ENCODE results near the gene PSMD3. TPM values are rescaled to one million over a fixed set of nuclear protein-coding genes. Genes with fewer than 3 reads are reported as not detected.

PSMD3 gene
- total RNA-seq, 2 donors from 2014 or later: 148 to 163 TPM

DNA sequence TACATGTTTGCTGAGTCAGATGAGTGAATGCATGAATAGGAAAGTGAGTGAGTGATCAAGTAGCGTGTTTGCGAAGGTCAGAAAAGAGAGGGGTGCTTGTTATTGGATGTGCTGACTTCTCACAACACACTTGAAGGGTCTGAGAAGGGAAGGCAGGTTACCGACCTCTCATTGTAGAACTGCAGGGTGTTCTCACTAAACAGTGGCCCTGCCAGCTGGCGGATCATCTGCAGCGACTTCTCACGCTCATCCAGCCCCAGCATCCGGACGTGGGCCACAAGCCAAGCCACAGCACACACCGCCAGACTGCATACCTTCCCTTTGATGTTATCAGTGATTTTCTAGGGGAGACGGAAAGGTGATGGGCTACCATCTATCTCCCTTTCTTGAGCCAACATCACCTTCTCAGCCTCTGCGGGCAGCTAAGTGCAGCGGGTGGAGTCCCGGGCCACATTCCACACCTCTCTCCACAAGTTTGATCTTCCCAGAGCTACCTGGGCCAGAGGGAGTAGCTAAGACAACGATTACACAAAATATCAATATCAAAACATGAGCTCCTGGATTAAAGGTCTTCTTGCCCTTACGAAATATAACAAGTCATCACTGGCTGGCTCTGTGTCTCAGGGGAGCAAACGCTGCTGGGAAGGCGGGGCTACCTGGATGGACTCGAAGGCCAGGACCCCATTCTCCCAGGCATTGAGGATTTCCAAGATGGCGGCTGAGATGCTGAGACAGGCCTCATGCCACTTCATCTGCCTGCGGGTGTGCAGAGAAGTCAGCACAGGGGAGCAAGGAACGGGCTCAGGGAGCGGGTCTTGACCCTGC is 45.6 kb downstream of the PSMD3 start:
- ATAC-seq: no peak
- Mint-ChIP-seq H3K36me3 (peaks cover 11% of the 10 kb centered on the region), H3K27ac (peak overlapping the region in 1 of 2 donors; percentile 24), H3K27me3 (no peaks in the 10 kb centered on the region), H3K9me3 (no peaks in the 10 kb centered on the region), H3K4me1 (ENCODE audit: low read depth in 2 of 2) (peaks cover 2 to 14% of the 10 kb centered on the region in 2 donors), H3K4me3 (no peak overlapping the region)
- DNase-seq (ENCODE audit: low spot score): peak; percentile 22

DNA sequence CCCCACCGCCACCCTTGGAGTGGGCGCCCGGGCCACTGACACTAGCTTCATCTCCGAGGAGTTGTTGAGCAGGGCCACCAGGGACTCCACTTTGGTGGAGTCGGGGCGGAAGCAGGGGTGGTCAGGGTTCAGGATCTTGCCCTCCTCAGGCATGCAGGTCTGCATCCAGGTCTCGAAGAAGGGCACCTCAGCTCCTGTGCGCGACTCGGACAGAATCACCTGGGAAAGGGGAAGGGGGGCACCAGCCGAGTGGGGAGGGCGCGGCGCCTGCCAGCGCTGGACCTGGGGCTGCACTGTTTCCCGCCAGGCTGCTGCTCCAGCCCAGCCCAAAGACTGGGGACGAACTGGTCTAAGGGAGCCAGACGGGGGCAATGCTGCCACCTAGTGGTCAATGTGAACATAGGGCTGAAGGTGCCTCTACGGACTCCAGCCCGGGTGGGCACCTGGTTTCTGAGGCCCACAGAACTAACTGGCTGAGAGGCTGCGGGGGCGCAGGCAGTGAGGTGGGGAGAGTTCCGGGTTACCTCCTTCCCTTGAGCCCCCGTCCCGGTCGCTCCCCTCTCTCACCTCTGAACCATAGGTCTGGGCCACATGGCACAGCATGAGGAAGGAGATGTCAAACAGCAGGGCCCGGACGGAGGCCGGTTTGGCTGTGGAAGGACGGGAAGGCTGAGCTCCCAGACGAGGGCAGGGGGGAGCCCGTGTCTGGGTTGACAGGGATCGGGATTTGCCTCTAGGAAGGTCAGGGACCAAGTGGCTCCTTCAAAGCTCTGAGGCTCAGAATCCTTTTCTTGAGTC is 46.4 kb downstream of the PSMD3 start:
- H3K4me3 Mint-ChIP-seq: no peak overlapping the region
- no peaks in the 10 kb centered on the region for H3K9me3 Mint-ChIP-seq
- peak; percentile 82 to 86 for ATAC-seq

DNA sequence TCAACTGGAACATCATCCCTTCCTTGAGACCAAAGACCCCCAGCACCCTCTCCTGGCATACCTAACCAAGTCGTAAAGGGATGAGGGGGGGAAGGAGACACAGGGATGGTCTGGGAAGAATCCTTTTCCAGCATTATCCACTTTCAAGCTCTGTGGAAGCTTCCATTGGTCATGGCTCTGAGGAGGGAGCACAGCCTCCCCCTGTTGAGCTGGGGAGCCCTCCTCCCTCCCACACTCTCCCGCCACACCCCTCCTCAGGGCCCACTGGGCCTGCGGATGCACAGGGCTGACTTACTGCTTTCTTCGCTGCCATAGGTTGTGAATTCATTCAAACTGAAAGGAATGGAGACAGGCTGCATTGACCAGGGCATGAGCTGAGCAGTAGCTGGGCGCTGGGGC is 47.0 kb downstream of the PSMD3 start:
- ATAC-seq (no peak), DNase-seq (ENCODE audit: low spot score) (no peak)
- no peak overlapping the region for H3K4me3 Mint-ChIP-seq
- H3K4me1 Mint-ChIP-seq (ENCODE audit: low read depth in 2 of 2): peaks cover 2 to 14% of the 10 kb centered on the region in 2 donors
- H3K9me3 Mint-ChIP-seq: no peaks in the 10 kb centered on the region
- H3K36me3 Mint-ChIP-seq: peaks cover 11% of the 10 kb centered on the region
- no peak overlapping the region for H3K27ac Mint-ChIP-seq
- H3K27me3 Mint-ChIP-seq: no peaks in the 10 kb centered on the region

More for the DNA sequence above, 46.4 kb downstream of the PSMD3 start:
- DNase-seq (ENCODE audit: low spot score): peak; percentile 86
- H3K27ac Mint-ChIP-seq: no peak overlapping the region
- H3K36me3 Mint-ChIP-seq: peaks cover 11% of the 10 kb centered on the region
- H3K4me1 Mint-ChIP-seq (ENCODE audit: low read depth in 2 of 2): peaks cover 2 to 14% of the 10 kb centered on the region in 2 donors
- H3K27me3 Mint-ChIP-seq: no peaks in the 10 kb centered on the region

DNA sequence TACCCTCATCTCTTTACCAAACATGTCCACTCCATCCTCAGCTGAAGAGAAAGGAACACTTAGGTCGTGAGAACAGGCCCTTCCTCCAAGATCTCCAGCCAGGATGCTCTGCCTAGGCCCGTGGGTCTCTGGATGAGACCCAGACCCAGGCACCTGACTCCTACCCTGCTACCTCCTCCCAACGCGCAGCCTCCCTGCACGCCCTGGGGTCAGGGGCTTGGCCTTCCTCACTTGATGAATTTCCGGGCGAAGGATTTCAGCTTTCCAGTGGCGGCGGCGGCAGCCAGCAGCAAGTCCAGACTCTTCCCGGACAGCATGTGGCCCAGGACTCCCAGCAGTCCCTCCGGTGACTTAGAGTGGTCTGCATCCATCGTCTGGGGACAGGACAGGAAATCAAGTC is 48.0 kb downstream of the PSMD3 start:
- no peak for DNase-seq (ENCODE audit: low spot score)
- H3K27ac Mint-ChIP-seq: no peak overlapping the region
- peaks cover 2 to 14% of the 10 kb centered on the region in 2 donors for H3K4me1 Mint-ChIP-seq (ENCODE audit: low read depth in 2 of 2)
- H3K36me3 Mint-ChIP-seq: peaks cover 11% of the 10 kb centered on the region
- no peaks in the 10 kb centered on the region for H3K27me3 Mint-ChIP-seq
- no peak for ATAC-seq
- H3K9me3 Mint-ChIP-seq: no peaks in the 10 kb centered on the region
- no peak overlapping the region for H3K4me3 Mint-ChIP-seq

DNA sequence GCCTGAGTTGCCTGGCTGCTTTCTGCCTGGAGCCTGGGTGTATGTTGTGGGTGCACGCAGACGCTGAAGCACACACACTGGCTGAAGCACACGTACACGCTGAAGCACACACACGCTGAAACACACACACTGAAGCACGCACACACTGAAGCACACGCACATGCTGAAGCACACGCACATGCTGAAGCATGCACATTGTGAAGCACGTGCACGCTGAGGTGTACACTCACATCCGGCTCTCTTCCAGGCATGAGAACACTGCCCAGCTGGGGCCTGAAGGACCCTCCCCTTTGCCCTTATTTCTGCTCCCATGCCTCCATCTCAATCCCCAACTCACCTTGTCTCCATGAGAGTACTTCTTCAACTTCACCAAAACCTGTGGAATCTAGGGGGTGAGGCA is 51.1 kb downstream of the PSMD3 start:
- Mint-ChIP-seq H3K27ac (no peak overlapping the region), H3K36me3 (no peaks in the 10 kb centered on the region), H3K27me3 (no peaks in the 10 kb centered on the region), H3K9me3 (no peaks in the 10 kb centered on the region), H3K4me1 (ENCODE audit: low read depth in 2 of 2) (peaks cover 0 to 2% of the 10 kb centered on the region in 2 donors), H3K4me3 (no peak overlapping the region)
- no peak for DNase-seq (ENCODE audit: low spot score)
- no peak for ATAC-seq

DNA sequence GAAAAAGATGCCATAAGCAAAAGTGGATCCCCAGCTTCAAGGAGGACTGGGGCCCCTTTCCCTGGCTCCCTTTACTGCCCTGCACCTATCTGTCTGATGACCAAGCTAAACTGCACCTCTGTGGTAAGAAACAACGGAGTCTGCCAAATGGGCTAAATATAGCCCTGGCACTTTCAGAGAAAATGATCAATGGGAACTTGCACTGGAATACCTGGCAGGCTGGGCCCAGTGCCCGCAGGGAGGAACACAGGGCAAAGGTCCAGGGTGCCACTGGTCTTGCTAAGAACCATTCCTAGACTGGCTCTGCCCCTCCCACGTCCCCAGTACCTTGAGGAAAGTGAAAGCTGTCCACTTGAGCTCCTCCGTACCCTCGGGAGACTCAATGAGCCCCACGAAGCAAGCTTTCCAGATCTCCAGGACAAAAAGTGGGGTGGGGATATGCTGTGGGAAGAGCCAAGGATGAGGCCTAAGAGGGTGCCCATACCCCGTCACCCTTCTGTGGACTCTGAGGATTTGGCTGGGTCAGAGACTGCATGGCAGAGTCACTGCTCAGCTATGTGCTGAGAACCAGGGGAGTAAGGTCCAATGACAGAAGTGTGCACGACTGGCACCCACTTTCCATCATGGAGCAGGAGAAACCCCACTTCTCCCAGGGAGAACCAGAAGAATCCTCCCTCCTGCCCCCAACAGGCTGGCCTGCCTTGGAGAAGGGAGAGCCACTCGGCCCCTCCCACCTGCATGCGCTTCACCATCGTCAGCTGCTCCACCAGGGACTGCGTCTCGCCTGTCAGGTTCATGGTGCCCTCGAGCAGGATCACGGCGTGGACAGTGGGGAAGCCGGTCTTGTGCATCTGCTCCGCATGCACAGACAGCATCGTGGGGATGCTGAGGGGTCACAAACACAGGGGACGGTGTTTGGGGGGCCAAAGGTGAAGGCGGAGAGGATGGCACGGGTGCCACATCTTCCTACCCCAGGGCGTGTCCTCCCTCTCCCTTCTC is 52.0 kb downstream of the PSMD3 start:
- DNase-seq (ENCODE audit: low spot score): no peak
- Mint-ChIP-seq H3K36me3 (no peaks in the 10 kb centered on the region), H3K4me3 (no peak overlapping the region), H3K27ac (no peak overlapping the region), H3K9me3 (no peaks in the 10 kb centered on the region), H3K4me1 (ENCODE audit: low read depth in 2 of 2) (no peaks in the 10 kb centered on the region), H3K27me3 (no peaks in the 10 kb centered on the region)
- no peak for ATAC-seq

DNA sequence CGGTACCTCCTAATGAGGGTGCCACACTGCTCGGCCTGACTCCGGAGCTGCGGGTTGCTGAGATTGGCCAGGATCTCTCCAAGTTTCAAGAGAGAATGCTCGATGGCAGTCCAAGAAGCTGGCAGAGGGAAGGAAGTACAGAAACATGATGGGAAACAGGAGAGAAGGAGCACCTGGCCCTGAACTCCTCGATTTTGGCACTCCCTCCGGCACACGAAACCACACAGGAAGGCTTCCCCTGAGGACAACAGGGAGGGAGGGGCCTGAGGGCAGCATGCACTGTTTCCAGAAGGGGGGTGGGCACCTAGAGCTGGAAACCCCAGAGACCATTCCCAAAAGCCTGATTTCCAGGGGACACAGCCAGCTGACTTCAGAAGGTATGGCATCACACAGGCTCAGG is 52.7 kb downstream of the PSMD3 start:
- no peak overlapping the region for H3K27ac Mint-ChIP-seq
- H3K4me1 Mint-ChIP-seq (ENCODE audit: low read depth in 2 of 2): no peaks in the 10 kb centered on the region
- ATAC-seq: no peak
- no peaks in the 10 kb centered on the region for H3K27me3 Mint-ChIP-seq
- no peak for DNase-seq (ENCODE audit: low spot score)
- no peaks in the 10 kb centered on the region for H3K36me3 Mint-ChIP-seq
- no peaks in the 10 kb centered on the region for H3K9me3 Mint-ChIP-seq
- H3K4me3 Mint-ChIP-seq: no peak overlapping the region

DNA sequence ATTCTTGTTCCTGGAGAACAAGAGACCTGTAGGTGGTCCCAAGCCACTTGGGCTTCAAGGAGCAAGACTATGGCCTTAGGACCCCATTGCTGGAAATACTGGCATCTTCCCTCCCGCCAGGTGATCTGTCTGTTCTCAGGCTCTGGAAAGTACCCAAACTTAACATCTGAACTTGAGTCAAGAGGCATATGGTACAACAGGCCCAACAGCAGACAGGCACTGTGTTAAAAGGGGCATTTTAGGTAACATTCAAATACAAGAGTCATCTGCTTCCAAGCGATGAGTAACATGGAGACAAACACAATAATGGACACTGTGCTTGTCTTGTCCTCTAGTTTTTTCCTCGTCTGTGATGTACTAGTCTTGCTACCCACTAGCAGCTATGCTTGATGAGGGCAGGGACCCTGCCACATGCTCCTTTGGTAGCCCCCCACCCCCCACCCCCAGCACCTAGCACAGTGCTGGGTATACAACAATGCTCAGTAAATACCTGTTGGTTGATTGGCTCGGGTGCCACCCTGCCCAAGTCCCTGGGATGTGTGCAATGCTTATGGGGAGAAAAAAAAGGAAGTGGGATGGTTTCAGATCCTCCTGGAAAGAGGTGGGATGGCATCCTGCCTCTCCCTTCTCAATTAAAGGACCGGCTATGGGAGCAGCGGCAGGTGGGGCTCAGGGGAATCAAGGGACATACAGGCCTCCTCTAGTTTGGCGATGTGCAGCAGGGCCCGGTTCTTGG is 54.0 kb downstream of the PSMD3 start:
- Mint-ChIP-seq H3K27me3 (no peaks in the 10 kb centered on the region), H3K36me3 (no peaks in the 10 kb centered on the region), H3K27ac (no peak overlapping the region), H3K9me3 (no peaks in the 10 kb centered on the region), H3K4me3 (no peak overlapping the region), H3K4me1 (ENCODE audit: low read depth in 2 of 2) (peaks cover 0 to 4% of the 10 kb centered on the region in 2 donors)
- ATAC-seq (no peak), DNase-seq (ENCODE audit: low spot score) (no peak)

DNA sequence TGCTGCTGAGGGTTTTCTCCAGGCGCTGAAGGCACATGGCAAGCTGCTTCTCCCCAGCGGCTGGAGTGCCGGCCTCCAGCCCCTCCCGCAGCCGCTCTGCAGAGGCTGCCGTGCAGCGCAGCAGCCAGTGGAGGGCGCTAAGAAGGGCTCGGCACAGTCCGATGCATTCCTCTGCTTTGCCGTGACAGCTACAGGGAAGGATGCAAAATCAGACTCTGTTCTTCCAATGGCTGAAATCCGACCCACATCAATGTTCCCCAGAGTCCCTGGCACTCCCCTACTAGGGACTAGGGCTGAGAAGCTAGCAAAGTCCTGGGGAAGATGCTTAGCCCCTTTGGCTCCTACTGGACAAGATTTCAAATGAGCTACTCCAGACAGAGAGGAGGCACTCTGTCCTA is 54.6 kb downstream of the PSMD3 start:
- no peak overlapping the region for H3K4me3 Mint-ChIP-seq
- H3K27ac Mint-ChIP-seq: no peak overlapping the region
- DNase-seq (ENCODE audit: low spot score) (no peak), ATAC-seq (no peak)
- H3K36me3 Mint-ChIP-seq: no peaks in the 10 kb centered on the region
- H3K4me1 Mint-ChIP-seq (ENCODE audit: low read depth in 2 of 2): peaks cover 0 to 4% of the 10 kb centered on the region in 2 donors
- no peaks in the 10 kb centered on the region for H3K9me3 Mint-ChIP-seq
- H3K27me3 Mint-ChIP-seq: no peaks in the 10 kb centered on the region

DNA sequence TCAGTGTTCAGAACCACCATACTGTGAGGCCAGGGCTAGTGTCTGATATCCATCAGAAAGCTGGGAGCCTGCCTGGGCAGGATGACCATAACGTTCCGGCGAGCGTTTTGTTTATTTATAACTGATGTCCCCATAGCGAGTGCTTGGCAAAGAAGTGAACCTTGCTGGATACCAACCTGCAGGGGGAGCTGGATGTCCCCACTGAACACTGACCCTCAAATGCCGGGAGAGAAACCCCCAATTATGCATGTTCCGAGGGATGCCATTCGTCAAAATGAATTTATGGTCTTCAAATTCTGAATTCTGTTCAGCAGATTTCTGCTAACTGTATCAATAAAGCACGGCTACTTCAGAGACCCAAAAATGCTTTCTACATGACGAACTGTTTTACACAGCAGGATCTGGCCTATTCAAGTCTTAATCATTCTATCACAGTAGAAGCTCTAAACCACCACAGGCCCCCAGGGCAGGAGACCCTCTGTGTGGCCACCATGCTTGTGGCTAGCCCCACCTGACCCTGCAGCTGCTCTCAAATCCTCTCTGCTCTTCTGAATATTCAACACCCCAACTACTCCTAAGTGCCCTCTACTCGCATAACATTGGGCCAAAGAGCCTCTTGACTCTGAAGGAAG is 58.4 kb downstream of the PSMD3 start:
- H3K4me1 Mint-ChIP-seq (ENCODE audit: low read depth in 2 of 2): peaks cover 6 to 11% of the 10 kb centered on the region in 2 donors
- no peaks in the 10 kb centered on the region for H3K9me3 Mint-ChIP-seq
- H3K27ac Mint-ChIP-seq: no peak overlapping the region
- no peak overlapping the region for H3K4me3 Mint-ChIP-seq
- H3K27me3 Mint-ChIP-seq: no peaks in the 10 kb centered on the region
- ATAC-seq (no peak), DNase-seq (ENCODE audit: low spot score) (no peak)
- H3K36me3 Mint-ChIP-seq: peaks cover 7% of the 10 kb centered on the region

DNA sequence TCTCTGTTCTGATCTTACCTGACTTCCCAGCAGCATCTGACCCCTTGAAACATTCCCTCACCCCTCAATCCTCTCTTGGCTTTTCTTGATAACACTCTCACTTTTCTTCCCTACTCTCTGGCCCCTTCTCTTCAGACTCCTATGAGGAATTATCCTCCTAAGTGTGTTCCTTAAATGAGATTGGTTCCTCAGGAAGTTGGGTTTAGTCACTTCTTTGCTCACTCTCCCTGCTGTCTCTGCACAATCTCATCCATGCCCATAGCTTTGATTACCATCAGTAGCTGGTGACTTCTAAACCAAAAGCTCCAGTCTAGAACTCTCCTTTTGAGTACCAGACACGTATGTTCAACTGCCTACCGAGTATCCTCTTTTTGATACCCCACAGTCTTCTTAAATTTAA is 60.6 kb downstream of the PSMD3 start:
- no peak overlapping the region for H3K27ac Mint-ChIP-seq

More for the DNA sequence above, 60.6 kb downstream of the PSMD3 start:
- Mint-ChIP-seq H3K9me3 (no peaks in the 10 kb centered on the region), H3K4me1 (ENCODE audit: low read depth in 2 of 2) (peaks cover 6 to 11% of the 10 kb centered on the region in 2 donors), H3K4me3 (no peak overlapping the region), H3K27me3 (no peaks in the 10 kb centered on the region), H3K36me3 (peaks cover 7% of the 10 kb centered on the region)
- no peak for DNase-seq (ENCODE audit: low spot score)
- no peak for ATAC-seq
